GM19372 (cell line): Measurements from ENCODE around the gene LZTS3.
"Not testable (repeated sequence)": the region's sequence is repeated elsewhere in the genome, so short reads cannot be mapped to it uniquely, and the experiment has no call there.

Source experiments
- ATAC-seq: cut with Tn5 transposase; IDR thresholded peaks from one replicate; pipeline ENCODE4 v1.9.1; 2021; ENCODE audit warnings: mild to moderate bottlenecking, low read depth, moderate library complexity; ENCODE audit not compliant: unreplicated experiment

LZTS3 gene

GRCh38 chr20:3193806-3194616, 20.7 kb upstream of the LZTS3 start:
- no peak for ATAC-seq

- ATAC-seq, result no peak
Observed at GRCh38 chr20:3192226-3193015, 19.1 kb upstream of the LZTS3 start.

GRCh38 chr20:3190681-3191111, 17.3 kb upstream of the LZTS3 start:
- no peak for ATAC-seq

- no peak for ATAC-seq
Observed at GRCh38 chr20:3189561-3190131, 16.3 kb upstream of the LZTS3 start.

- ATAC-seq, result no peak
Observed at GRCh38 chr20:3188823-3189413, 15.6 kb upstream of the LZTS3 start.

GRCh38 chr20:3187861-3188260, 14.5 kb upstream of the LZTS3 start:
- not testable (repeated sequence) for ATAC-seq

GRCh38 chr20:3183896-3184612, 10.7 kb upstream of the LZTS3 start:
- no peak for ATAC-seq

GRCh38 chr20:3182429-3182828, 9.1 kb upstream of the LZTS3 start:
- not testable (repeated sequence) for ATAC-seq

GRCh38 chr20:3181270-3181669, 7.9 kb upstream of the LZTS3 start:
- ATAC-seq, result no peak

GRCh38 chr20:3180319-3180718, 7.0 kb upstream of the LZTS3 start:
- no peak for ATAC-seq

GRCh38 chr20:3177746-3178485, 4.6 kb upstream of the LZTS3 start:
- ATAC-seq, result no peak

GRCh38 chr20:3175270-3175669, 1.9 kb upstream of the LZTS3 start:
- no peak for ATAC-seq

- ATAC-seq, result no peak
Observed at GRCh38 chr20:3174442-3175261, 1.3 kb upstream of the LZTS3 start.

GRCh38 chr20:3173610-3174441, 477 bp upstream of the LZTS3 start:
- peak; percentile 94 for ATAC-seq

- ATAC-seq, result no peak
Observed at GRCh38 chr20:3172126-3172932, 1.0 kb downstream of the LZTS3 start.

GRCh38 chr20:3171391-3172125, 1.8 kb downstream of the LZTS3 start:
- no peak for ATAC-seq
